Stomach (tissue), 4 donors: ENCODE measurements around the gene PLD5.
"Not testable (repeated sequence)": the region's sequence is repeated elsewhere in the genome, so short reads cannot be mapped to it uniquely, and the experiment has no call there.

Source experiments
- POLR2A ChIP-seq, 4 donors: fragments of 450-650 bp; IDR thresholded peaks; one replicate each; pipeline ENCODE4 v1.6.1; 2016; ENCODE audit warnings: antibody characterized with exemption in 4 of 4, control low read depth in 2 of 4, mild to moderate bottlenecking in 1 of 4, moderate library complexity in 1 of 4
- TF ChIP-seq, protein P1 (sequence below), 7 experiments: fragments of 450-650 bp in 4 of 7; fragments of 200-600 bp in 3 of 7; sonication (generic) in 3 of 7; IDR thresholded peaks; one replicate each; pipeline ENCODE4 v1.5.1; 2016 to 2019; ENCODE audit warnings: antibody characterized with exemption in 7 of 7, control low read depth in 2 of 7, mild to moderate bottlenecking in 1 of 7

DNA sequence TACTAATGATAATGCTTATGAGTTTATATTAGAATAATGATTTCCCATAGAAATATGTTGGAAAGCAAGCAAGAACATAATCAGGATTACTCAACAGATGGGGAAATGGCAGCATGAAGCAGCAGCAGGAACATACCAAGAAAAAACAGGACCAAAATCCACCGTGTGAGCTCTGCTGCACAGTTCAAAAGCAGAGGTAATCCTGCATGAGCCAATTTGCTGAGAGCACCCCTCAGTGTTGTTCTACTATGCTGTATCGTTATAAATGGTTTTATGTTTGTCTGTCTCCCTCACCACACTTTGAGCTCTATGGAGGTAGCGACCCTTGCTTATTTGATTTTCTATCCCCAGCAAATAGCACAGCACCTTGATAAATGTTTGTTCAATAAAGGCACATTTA is 246.1 kb downstream of the PLD5 start:
- TF ChIP-seq, protein P1, sequence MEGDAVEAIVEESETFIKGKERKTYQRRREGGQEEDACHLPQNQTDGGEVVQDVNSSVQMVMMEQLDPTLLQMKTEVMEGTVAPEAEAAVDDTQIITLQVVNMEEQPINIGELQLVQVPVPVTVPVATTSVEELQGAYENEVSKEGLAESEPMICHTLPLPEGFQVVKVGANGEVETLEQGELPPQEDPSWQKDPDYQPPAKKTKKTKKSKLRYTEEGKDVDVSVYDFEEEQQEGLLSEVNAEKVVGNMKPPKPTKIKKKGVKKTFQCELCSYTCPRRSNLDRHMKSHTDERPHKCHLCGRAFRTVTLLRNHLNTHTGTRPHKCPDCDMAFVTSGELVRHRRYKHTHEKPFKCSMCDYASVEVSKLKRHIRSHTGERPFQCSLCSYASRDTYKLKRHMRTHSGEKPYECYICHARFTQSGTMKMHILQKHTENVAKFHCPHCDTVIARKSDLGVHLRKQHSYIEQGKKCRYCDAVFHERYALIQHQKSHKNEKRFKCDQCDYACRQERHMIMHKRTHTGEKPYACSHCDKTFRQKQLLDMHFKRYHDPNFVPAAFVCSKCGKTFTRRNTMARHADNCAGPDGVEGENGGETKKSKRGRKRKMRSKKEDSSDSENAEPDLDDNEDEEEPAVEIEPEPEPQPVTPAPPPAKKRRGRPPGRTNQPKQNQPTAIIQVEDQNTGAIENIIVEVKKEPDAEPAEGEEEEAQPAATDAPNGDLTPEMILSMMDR (IDR thresholded peaks at IDR 0.05) = not testable (repeated sequence)
- not testable (repeated sequence) for TF ChIP-seq POLR2A (IDR thresholded peaks at IDR 0.05)
